Vagina (tissue), 2 donors: ENCODE data around the gene KRT24. TPM values are rescaled to one million over a fixed set of nuclear protein-coding genes. Genes with fewer than 3 reads are reported as not detected.

Experiments
- DNase-seq, 2 donors: peaks; one replicate each; pipeline ENCODE4 v3.0.0-alpha.2; 2017; ENCODE audit errors: extremely low spot score in 2 of 2
- H3K27ac ChIP-seq: fragments of 200-600 bp; sonication (generic); one replicate; pipeline ENCODE4 v1.5.1; 2019
- H3K27me3 ChIP-seq: fragments of 200-600 bp; sonication (generic); one replicate; pipeline ENCODE4 v1.5.1; 2019
- H3K36me3 ChIP-seq, 2 donors: fragments of 200-600 bp; sonication (generic); one replicate each; pipeline ENCODE4 v1.5.1; 2017 to 2019
- H3K4me1 ChIP-seq: fragments of 200-600 bp; sonication (generic); one replicate; pipeline ENCODE4 v1.5.1; 2019
- H3K4me3 ChIP-seq, 2 donors: fragments of 200-600 bp; sonication (generic); 1 replicate in 1 of 2; 2 replicates in 1 of 2; pipeline ENCODE4 v1.5.1; 2016 to 2019
- H3K9me3 ChIP-seq: fragments of 200-600 bp; sonication (generic); one replicate; pipeline ENCODE4 v1.5.1; 2019
- POLR2A ChIP-seq, 2 donors: fragments of 450-650 bp; IDR thresholded peaks; one replicate each; pipeline ENCODE4 v1.6.1; 2017; ENCODE audit warnings: antibody characterized with exemption in 2 of 2, mild to moderate bottlenecking in 2 of 2, moderate library complexity in 2 of 2
- POLR2AphosphoS5 ChIP-seq, 2 donors: sonication (generic); formaldehyde crosslinking; IDR thresholded peaks; one replicate each; pipeline ENCODE4 v1.9.0; 2017; ENCODE audit warnings: antibody characterized with exemption in 2 of 2, mild to moderate bottlenecking in 2 of 2, low read depth in 1 of 2; ENCODE audit not compliant: insufficient read depth in 1 of 2
- intact Hi-C: fragments of 100-400 bp; cut with DNase I; formaldehyde crosslinking; loops from one replicate; pipeline ENCODE4 v1.15.1; 2023
- total RNA-seq: library from RNA; depleted of rRNA; stranded (reverse); fragments of >200 nt; gene quantifications from one replicate; pipeline ENCODE4 v1.2.3, GENCODE V29; 2016
- TF ChIP-seq, protein P1 (sequence below), 3 experiments: fragments of 450-650 bp in 2 of 3; fragments of 200-600 bp in 1 of 3; sonication (generic) in 1 of 3; IDR thresholded peaks; one replicate each; pipeline ENCODE4 v1.5.1; 2017 to 2019; ENCODE audit warnings: antibody characterized with exemption in 3 of 3, mild to moderate bottlenecking in 2 of 3, moderate library complexity in 2 of 3

The KRT24 gene
- total RNA-seq, 1 donor from 2014 or later: 1.5 TPM

DNA sequence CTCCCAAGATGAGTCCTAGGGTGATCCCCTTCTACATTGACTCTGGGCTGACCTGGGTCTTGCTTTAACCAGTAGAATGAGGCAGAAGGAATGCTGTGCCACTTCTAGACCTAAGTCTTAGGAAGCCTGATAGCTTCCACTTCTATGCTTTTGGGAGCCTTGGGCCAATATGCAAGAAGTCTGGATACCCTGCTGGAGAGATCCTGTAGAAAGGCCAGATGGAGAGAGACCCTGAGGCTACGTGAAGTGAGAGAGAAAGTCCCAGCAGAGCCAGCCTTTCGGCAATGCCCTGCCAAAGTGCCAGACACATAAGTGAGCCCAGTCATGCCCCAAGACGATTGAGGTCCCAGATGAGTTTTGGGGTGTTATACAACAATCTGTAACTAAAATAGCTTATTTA lies 40.3 kb downstream of the KRT24 start:
- H3K4me1 ChIP-seq: no peaks in the 10 kb centered on the region
- no peak for TF ChIP-seq POLR2AphosphoS5 (IDR thresholded peaks at IDR 0.05; ENCODE audit: insufficient read depth in 1 of 2, low read depth in 1 of 2)
- TF ChIP-seq, protein P1, sequence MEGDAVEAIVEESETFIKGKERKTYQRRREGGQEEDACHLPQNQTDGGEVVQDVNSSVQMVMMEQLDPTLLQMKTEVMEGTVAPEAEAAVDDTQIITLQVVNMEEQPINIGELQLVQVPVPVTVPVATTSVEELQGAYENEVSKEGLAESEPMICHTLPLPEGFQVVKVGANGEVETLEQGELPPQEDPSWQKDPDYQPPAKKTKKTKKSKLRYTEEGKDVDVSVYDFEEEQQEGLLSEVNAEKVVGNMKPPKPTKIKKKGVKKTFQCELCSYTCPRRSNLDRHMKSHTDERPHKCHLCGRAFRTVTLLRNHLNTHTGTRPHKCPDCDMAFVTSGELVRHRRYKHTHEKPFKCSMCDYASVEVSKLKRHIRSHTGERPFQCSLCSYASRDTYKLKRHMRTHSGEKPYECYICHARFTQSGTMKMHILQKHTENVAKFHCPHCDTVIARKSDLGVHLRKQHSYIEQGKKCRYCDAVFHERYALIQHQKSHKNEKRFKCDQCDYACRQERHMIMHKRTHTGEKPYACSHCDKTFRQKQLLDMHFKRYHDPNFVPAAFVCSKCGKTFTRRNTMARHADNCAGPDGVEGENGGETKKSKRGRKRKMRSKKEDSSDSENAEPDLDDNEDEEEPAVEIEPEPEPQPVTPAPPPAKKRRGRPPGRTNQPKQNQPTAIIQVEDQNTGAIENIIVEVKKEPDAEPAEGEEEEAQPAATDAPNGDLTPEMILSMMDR (IDR thresholded peaks at IDR 0.05): no peak
- no peak for TF ChIP-seq POLR2A (IDR thresholded peaks at IDR 0.05)
- H3K4me3 ChIP-seq: no peak overlapping the region
- intact Hi-C loops: no loop called here
- no peak overlapping the region for H3K27ac ChIP-seq
- H3K9me3 ChIP-seq: no peaks in the 10 kb centered on the region
- no peaks in the 10 kb centered on the region for H3K36me3 ChIP-seq
- DNase-seq: no peak
- no peaks in the 10 kb centered on the region for H3K27me3 ChIP-seq

DNA sequence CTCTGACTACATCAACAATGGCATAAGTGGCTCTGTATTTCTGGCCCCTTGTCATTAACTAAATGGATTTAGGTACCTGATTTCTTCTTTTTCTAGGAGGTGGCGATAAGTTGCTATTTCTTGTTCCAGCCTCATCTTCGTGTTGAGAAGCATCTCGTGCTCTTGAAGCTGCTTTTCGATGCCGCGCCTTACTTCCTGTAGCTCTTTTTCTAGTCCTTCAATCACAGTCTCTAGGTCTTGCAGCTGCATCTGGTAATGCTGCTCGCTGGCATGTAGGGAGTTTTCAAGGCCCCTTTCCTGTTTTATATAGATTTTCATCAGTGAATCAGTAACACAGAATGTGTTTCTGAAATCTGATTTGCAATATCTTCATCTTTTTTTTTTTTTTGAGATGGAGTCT lies 43.6 kb downstream of the KRT24 start:
- TF ChIP-seq POLR2AphosphoS5 (IDR thresholded peaks at IDR 0.05; ENCODE audit: insufficient read depth in 1 of 2, low read depth in 1 of 2) (no peak), POLR2A (IDR thresholded peaks at IDR 0.05) (no peak)
- TF ChIP-seq, protein P1 (IDR thresholded peaks at IDR 0.05): no peak
- H3K4me3 ChIP-seq: no peak overlapping the region
- intact Hi-C loops: no loop called here

DNA sequence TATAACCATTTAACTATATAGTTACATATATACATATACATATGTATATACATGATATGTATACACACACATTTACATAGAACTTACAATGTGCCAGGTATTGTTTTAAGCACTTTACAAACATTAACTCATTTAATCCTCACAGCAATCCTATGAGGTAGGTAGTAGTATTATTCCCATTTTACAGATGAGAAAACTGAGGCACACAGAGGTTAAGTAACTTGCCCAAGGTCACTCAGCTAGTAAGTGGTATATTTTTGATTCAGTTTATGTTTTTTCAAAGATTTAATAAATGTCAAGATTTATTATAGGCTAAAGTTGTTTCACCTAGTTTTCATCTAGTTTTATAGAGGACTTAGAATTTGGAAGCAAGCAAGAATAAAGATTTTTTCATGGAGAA lies 45.2 kb downstream of the KRT24 start:
- Histone ChIP-seq H3K4me3 (no peak overlapping the region), H3K9me3 (no peaks in the 10 kb centered on the region), H3K27ac (no peak overlapping the region), H3K36me3 (no peaks in the 10 kb centered on the region), H3K27me3 (no peaks in the 10 kb centered on the region), H3K4me1 (no peaks in the 10 kb centered on the region)
- DNase-seq: no peak
- no peak for TF ChIP-seq POLR2A (IDR thresholded peaks at IDR 0.05)
- TF ChIP-seq, protein P1 (IDR thresholded peaks at IDR 0.05): no peak
- no peak for TF ChIP-seq POLR2AphosphoS5 (IDR thresholded peaks at IDR 0.05; ENCODE audit: insufficient read depth in 1 of 2, low read depth in 1 of 2)
- intact Hi-C loops: no loop called here

More for the DNA sequence above, 43.6 kb downstream of the KRT24 start:
- no peak for DNase-seq
- Histone ChIP-seq H3K36me3 (no peaks in the 10 kb centered on the region), H3K27me3 (no peaks in the 10 kb centered on the region), H3K9me3 (no peaks in the 10 kb centered on the region), H3K4me1 (no peaks in the 10 kb centered on the region), H3K27ac (no peak overlapping the region)

DNA sequence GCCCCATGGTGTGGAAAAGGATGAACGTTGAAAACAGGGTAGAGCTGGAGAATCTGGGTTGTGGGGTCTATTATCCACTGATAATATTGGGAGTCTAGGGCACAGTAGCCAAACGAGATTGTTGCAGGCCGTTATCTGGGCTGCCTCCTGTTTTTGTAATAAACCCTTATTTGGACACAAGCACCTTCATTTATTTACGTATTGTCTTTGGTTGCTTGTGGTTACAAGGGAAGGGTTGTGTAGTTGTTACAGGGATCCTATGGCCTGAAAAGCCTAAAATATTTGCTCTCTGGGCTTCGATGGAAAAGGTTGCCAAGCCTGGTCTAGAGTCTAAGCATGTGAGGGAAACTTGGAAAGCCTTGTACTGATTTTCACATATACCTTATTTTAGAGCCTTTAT lies 51.6 kb downstream of the KRT24 start:
- Histone ChIP-seq H3K9me3 (no peaks in the 10 kb centered on the region), H3K36me3 (no peaks in the 10 kb centered on the region), H3K27ac (no peak overlapping the region), H3K4me1 (peaks cover 15% of the 10 kb centered on the region), H3K4me3 (no peak overlapping the region), H3K27me3 (no peaks in the 10 kb centered on the region)
- no peak for DNase-seq
- TF ChIP-seq POLR2AphosphoS5 (IDR thresholded peaks at IDR 0.05; ENCODE audit: insufficient read depth in 1 of 2, low read depth in 1 of 2) (no peak), POLR2A (IDR thresholded peaks at IDR 0.05) (no peak)
- TF ChIP-seq, protein P1 (IDR thresholded peaks at IDR 0.05): no peak
- intact Hi-C loops: no loop called here

DNA sequence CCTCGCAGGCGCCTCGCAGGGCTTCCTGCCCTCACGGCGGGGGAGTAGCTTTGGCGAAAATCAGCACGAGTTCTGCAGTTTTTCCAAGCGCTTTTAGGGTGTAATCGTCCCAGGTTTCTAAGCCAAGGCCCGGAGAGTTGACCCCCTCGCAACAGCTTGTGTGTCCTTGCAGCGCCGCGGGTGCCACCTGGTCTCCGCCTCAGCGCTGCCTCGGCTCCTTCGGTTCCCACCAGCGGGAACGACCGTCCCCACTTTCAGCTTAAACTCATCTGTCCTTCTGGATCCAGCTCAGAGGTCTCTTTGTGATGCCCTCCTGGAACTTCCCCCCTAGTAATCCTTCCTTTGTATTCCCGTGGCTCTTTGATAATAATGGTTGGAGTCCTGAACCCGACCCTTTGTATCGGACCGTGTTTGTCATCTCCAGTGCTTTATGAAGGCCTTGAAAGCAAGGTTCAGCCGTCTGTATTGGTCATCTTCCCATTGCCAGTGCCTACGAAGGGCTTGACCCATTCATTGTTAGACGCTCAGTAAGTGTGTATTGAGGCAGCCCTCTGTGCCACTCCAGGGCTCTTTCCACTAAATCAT lies 55.1 kb downstream of the KRT24 start:
- H3K36me3 ChIP-seq: peaks cover 0 to 7% of the 10 kb centered on the region in 2 donors
- no peak for DNase-seq
- TF ChIP-seq, protein P1 (IDR thresholded peaks at IDR 0.05): no peak
- TF ChIP-seq POLR2A (IDR thresholded peaks at IDR 0.05) (no peak), POLR2AphosphoS5 (IDR thresholded peaks at IDR 0.05; ENCODE audit: insufficient read depth in 1 of 2, low read depth in 1 of 2) (no peak)
- intact Hi-C loops: no loop called here
- H3K27me3 ChIP-seq: no peaks in the 10 kb centered on the region
- H3K9me3 ChIP-seq: no peaks in the 10 kb centered on the region
- peaks cover 50% of the 10 kb centered on the region for H3K4me1 ChIP-seq
- peak overlapping the region; percentile 96 for H3K27ac ChIP-seq
- H3K4me3 ChIP-seq: peak overlapping the region; percentile 57 to 64
